ENCODE data around the gene ZP1. TPM values are rescaled to one million over a fixed set of nuclear protein-coding genes. Genes with fewer than 3 reads are reported as not detected.

The ZP1 gene
- total RNA-seq, 3 donors from 2014 or later: 0.32 to 0.73 TPM; not detected in 1

DNA sequence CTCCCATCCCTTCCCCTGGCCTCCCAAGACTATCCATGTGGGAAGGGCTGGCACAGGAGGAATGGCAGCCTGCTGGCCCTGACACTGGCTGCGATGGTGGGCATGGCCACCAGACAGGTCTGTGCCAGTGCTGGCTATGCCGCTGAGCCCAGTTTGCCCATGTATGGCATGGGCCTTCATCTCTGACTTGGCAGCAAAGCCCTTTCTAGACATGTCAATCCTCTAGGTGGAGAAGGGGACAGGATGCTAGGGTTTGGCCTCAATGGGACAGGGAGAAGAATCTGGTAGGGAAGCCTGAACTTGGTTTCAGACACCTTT, 8.8 kb downstream of the ZP1 start:
- no peaks in the 10 kb centered on the region for H3K27me3 ChIP-seq
- intact Hi-C loops (cut with DNase I; ENCODE audit: low total_unique reads): no loop called here
- no peaks in the 10 kb centered on the region for H3K4me1 ChIP-seq
- H3K36me3 ChIP-seq: no peaks in the 10 kb centered on the region
- no peaks in the 10 kb centered on the region for H3K9me3 ChIP-seq
- H3K27ac ChIP-seq: no peak overlapping the region
- TF ChIP-seq, protein P1, sequence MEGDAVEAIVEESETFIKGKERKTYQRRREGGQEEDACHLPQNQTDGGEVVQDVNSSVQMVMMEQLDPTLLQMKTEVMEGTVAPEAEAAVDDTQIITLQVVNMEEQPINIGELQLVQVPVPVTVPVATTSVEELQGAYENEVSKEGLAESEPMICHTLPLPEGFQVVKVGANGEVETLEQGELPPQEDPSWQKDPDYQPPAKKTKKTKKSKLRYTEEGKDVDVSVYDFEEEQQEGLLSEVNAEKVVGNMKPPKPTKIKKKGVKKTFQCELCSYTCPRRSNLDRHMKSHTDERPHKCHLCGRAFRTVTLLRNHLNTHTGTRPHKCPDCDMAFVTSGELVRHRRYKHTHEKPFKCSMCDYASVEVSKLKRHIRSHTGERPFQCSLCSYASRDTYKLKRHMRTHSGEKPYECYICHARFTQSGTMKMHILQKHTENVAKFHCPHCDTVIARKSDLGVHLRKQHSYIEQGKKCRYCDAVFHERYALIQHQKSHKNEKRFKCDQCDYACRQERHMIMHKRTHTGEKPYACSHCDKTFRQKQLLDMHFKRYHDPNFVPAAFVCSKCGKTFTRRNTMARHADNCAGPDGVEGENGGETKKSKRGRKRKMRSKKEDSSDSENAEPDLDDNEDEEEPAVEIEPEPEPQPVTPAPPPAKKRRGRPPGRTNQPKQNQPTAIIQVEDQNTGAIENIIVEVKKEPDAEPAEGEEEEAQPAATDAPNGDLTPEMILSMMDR (IDR thresholded peaks at IDR 0.05): no peak
- TF ChIP-seq POLR2A (IDR thresholded peaks at IDR 0.05) (no peak), POLR2AphosphoS5 (IDR thresholded peaks at IDR 0.05) (no peak)
- DNase-seq (ENCODE audit: low spot score in 2 of 2): no peak
- no peak overlapping the region for H3K4me3 ChIP-seq

DNA sequence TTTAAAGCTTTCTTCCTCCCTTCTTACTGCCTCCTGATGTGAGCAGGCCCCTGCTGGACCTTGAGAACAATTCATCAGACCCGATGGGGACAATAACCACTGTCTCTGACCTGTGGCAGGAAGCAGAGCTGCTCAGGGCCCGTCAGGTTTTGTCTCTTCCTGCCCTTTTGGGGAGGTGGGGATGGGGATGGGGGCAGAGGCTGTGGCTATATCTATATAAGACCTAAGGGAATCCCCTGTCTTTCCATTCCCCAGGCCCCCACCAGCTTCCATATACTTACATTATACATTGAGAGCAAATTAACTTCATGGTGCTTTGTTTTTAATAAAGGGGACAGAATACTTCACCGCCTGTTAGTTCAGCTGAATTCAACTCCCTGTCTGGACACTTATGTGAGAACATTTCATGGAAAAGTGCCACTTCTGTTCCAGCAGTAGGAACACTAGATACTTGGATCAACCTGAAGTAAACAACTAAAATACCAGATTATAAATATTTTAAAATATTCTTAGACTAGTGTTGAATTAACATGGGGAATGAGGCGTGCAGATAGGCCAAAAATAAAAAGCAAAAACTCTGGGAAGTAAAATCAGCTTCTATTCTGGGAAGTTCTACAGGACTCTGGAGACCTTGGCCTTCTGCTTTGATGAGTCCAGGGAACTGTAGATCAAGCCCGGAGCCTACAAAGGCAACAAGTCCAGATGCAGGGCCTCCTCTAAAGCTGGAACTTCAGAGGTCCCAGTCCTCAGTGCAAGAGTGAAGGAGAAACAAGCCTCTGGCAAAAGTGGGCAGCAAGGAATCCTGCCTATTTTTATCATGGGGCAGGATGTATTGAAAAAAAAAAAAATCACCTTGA, 11.1 kb downstream of the ZP1 start:
- no peaks in the 10 kb centered on the region for H3K36me3 ChIP-seq
- TF ChIP-seq POLR2AphosphoS5 (IDR thresholded peaks at IDR 0.05) (no peak), POLR2A (IDR thresholded peaks at IDR 0.05) (no peak)
- TF ChIP-seq, protein P1 (IDR thresholded peaks at IDR 0.05): no peak
- H3K27me3 ChIP-seq: no peaks in the 10 kb centered on the region
- no peak for DNase-seq (ENCODE audit: low spot score in 2 of 2)
- H3K27ac ChIP-seq: peak overlapping the region; percentile 28 to 29
- intact Hi-C loops (cut with DNase I; ENCODE audit: low total_unique reads): no loop called here
- H3K4me3 ChIP-seq: no peak overlapping the region
- H3K4me1 ChIP-seq: no peaks in the 10 kb centered on the region
- H3K9me3 ChIP-seq: no peaks in the 10 kb centered on the region

DNA sequence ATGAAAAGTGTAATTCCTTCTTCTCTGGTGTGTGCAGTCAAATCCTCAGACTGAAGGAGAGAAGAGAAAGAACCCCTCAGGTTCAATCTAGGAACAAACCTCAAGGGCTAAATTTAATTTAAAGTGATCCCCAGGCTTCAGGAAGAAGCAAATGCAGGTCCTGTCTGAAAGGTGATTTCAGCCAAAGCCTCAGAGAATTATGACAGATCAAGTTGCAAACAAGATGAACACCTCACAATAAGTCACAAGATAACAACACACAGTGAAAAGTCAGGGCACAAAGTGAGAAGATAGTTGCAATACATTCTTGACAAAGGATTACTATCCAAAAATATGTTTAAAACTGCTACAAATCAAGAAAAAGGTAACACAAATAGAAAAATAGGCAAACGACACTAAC, 11.8 kb downstream of the ZP1 start:
- no peak for DNase-seq (ENCODE audit: low spot score in 2 of 2)
- Histone ChIP-seq H3K4me1 (no peaks in the 10 kb centered on the region), H3K27me3 (no peaks in the 10 kb centered on the region), H3K36me3 (no peaks in the 10 kb centered on the region), H3K9me3 (no peaks in the 10 kb centered on the region), H3K4me3 (no peak overlapping the region), H3K27ac (no peak overlapping the region)
- TF ChIP-seq POLR2A (IDR thresholded peaks at IDR 0.05) (no peak), POLR2AphosphoS5 (IDR thresholded peaks at IDR 0.05) (no peak)
- TF ChIP-seq, protein P1 (IDR thresholded peaks at IDR 0.05): no peak
- intact Hi-C loops (cut with DNase I; ENCODE audit: low total_unique reads): no loop called here

DNA sequence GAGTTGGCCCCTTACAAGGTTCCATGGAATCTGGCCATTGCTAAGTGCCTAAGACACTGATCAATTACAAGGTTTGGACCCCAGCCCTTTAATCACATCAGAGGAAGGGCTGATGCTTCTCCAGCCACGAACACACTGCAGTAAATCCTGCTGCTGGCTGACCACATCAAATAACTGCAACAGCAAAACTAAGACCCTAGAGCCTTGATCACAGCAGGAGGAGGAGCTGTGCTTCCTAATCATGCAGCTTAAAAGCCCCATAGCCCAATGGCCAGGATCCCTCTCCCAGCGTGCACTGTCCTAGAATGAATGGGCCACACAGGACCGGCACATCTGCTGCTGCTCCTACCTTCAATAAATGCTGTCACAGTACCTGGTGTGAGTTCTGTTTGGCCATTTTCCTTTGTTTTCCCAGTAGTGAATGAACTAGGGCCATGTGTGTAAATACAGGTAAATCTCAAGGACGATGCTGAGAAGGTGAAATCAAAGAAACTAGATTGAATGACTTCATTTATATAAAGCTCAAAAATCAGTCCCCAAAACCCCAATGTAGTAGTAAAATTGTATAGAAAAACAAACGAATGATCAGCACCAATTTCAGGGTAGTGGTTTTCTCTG, 12.7 kb downstream of the ZP1 start:
- TF ChIP-seq, protein P1 (IDR thresholded peaks at IDR 0.05): no peak
- TF ChIP-seq POLR2AphosphoS5 (IDR thresholded peaks at IDR 0.05) (no peak), POLR2A (IDR thresholded peaks at IDR 0.05) (no peak)
- H3K36me3 ChIP-seq: no peaks in the 10 kb centered on the region
- H3K9me3 ChIP-seq: no peaks in the 10 kb centered on the region
- no peak for DNase-seq (ENCODE audit: low spot score in 2 of 2)
- H3K27ac ChIP-seq: no peak overlapping the region
- intact Hi-C loops (cut with DNase I; ENCODE audit: low total_unique reads): no loop called here
- H3K4me3 ChIP-seq: no peak overlapping the region
- no peaks in the 10 kb centered on the region for H3K4me1 ChIP-seq
- no peaks in the 10 kb centered on the region for H3K27me3 ChIP-seq

DNA sequence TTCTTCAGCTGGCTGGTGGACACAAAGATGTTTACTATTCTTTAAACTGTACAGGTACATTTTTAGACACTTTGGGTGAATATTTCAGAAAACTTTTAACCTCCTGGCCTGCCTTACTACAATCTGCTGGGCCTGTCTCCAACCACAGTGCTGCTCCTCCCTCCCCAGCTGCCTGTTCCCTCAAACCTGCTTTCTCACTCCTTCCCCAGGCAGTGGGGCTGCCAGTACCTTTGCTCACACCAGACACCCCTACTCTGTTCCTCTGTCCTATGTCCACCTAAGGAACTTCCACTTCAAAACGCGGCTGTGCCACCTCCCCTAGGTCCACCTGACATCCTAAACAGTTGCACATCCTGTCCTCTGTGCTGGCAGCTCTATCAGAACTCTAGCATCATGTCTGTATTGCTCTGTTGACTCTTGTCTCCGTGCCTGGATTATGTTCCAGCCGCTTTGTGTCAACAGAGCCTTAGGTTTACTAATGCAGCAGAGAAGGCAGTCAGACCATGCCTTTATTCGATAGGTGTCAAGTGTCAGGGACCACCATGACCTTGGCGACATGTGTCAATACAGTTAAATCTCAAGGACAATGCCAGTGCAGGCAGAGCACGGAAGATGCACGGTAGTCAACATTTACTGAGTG, 13.4 kb downstream of the ZP1 start:
- no peaks in the 10 kb centered on the region for H3K27me3 ChIP-seq
- TF ChIP-seq, protein P1 (IDR thresholded peaks at IDR 0.05): no peak
- TF ChIP-seq POLR2AphosphoS5 (IDR thresholded peaks at IDR 0.05) (no peak), POLR2A (IDR thresholded peaks at IDR 0.05) (no peak)
- H3K4me3 ChIP-seq: no peak overlapping the region
- no peak overlapping the region for H3K27ac ChIP-seq
- H3K9me3 ChIP-seq: no peaks in the 10 kb centered on the region
- intact Hi-C loops (cut with DNase I; ENCODE audit: low total_unique reads): no loop called here
- DNase-seq (ENCODE audit: low spot score in 2 of 2): no peak
- no peaks in the 10 kb centered on the region for H3K36me3 ChIP-seq
- H3K4me1 ChIP-seq: no peaks in the 10 kb centered on the region

Measured in breast epithelium (tissue), 4 donors.